Globus pallidus (tissue), 1 donor: ENCODE data around the gene ZNF582.

Experiments
- DNase-seq: peaks from one replicate; pipeline ENCODE4 v3.0.0-alpha.2; 2015; ENCODE audit warnings: low spot score

ZNF582 gene

GRCh38 chr19:56393119-56394012 is at the start of gene ZNF582:
ZNF582 (minus strand) TSS chr19:56393534; CDS start chr19:56391752, 1,782 bp downstream.
- DNase-seq = peak; percentile 94

GRCh38 chr19:56441206-56441792 is 48.0 kb upstream of the ZNF582 start:
- DNase-seq = no peak

- no peak for DNase-seq
Measured at GRCh38 chr19:56423985-56424353, 30.6 kb upstream of the ZNF582 start.

GRCh38 chr19:56423276-56423984 is 30.1 kb upstream of the ZNF582 start:
- no peak for DNase-seq

- DNase-seq = no peak
Measured at GRCh38 chr19:56405062-56405461, 11.7 kb upstream of the ZNF582 start.

GRCh38 chr19:56404705-56405056 is 11.3 kb upstream of the ZNF582 start:
- no peak for DNase-seq

GRCh38 chr19:56403764-56404704 is 10.7 kb upstream of the ZNF582 start, which contains the start of gene ZNF583:
ZNF583 (plus strand) TSS chr19:56404332; CDS start chr19:56407115, 2,783 bp downstream.
- peak; percentile 94 for DNase-seq

GRCh38 chr19:56403261-56403660 is 9.9 kb upstream of the ZNF582 start:
- DNase-seq = no peak

- DNase-seq = no peak
Measured at GRCh38 chr19:56400485-56400884, 7.2 kb upstream of the ZNF582 start.

GRCh38 chr19:56398809-56399208 is 5.5 kb upstream of the ZNF582 start:
- no peak for DNase-seq

- no peak for DNase-seq
Measured at GRCh38 chr19:56383826-56384605, 9.3 kb downstream of the ZNF582 start.

- DNase-seq = no peak
Measured at GRCh38 chr19:56377105-56377924, 16.0 kb downstream of the ZNF582 start.

- DNase-seq = no peak
Measured at GRCh38 chr19:56372281-56372680, 21.1 kb downstream of the ZNF582 start.

- no peak for DNase-seq
Measured at GRCh38 chr19:56369886-56370676, 23.3 kb downstream of the ZNF582 start.

- peak; percentile 73 for DNase-seq
Measured at GRCh38 chr19:56367829-56368711, 25.3 kb downstream of the ZNF582 start.

- no peak for DNase-seq
Measured at GRCh38 chr19:56360841-56361240, 32.5 kb downstream of the ZNF582 start.

GRCh38 chr19:56356944-56357343 is 36.4 kb downstream of the ZNF582 start:
- no peak for DNase-seq

GRCh38 chr19:56355517-56355916 is 37.8 kb downstream of the ZNF582 start:
- DNase-seq = no peak
